Upper lobe of right lung (tissue), 1 donor: ENCODE measurements around the gene MID1. TPM values are rescaled to one million over a fixed set of nuclear protein-coding genes. Genes with fewer than 3 reads are reported as not detected.

Experiments used
- ATAC-seq: fragments of 200-7000 bp; cut with Tn5 transposase; one replicate; pipeline ENCODE4 v1.9.1; 2020; ENCODE audit warnings: mild to moderate bottlenecking, moderate library complexity
- DNase-seq: peaks from one replicate; pipeline ENCODE4 v3.0.0-alpha.2; 2020
- H3K27ac ChIP-seq: fragments of 200-600 bp; one replicate; pipeline ENCODE4 v1.8.0; 2022
- H3K27me3 ChIP-seq: fragments of 200-600 bp; one replicate; pipeline ENCODE4 v1.8.0; 2022; ENCODE audit warnings: mild to moderate bottlenecking
- H3K36me3 ChIP-seq: fragments of 200-600 bp; one replicate; pipeline ENCODE4 v1.8.0; 2022
- H3K4me1 ChIP-seq: fragments of 200-600 bp; one replicate; pipeline ENCODE4 v1.8.0; 2022
- H3K4me3 ChIP-seq: fragments of 200-600 bp; one replicate; pipeline ENCODE4 v1.8.0; 2022; ENCODE audit warnings: mild to moderate bottlenecking
- H3K9me3 ChIP-seq: fragments of 200-600 bp; one replicate; pipeline ENCODE4 v1.8.0; 2022
- CTCF ChIP-seq: fragments of 200-600 bp; IDR thresholded peaks from one replicate; pipeline ENCODE4 v1.8.0; 2022; ENCODE audit warnings: antibody characterized with exemption
- intact Hi-C: fragments of 100-400 bp; cut with DNase I; formaldehyde crosslinking; loops from one replicate; pipeline ENCODE4 v1.11.0; 2022
- total RNA-seq: library from RNA; stranded (reverse); fragmentation: NEBNext Ultra II Directional; extraction: Animal tissue kit (Norgen Biotek cat#: 25700); gene quantifications from one replicate; pipeline ENCODE4 v1.2.1, GENCODE V29; 2021
- donor health status: DM: no; HTN: yes; CAD: no; lungs with severe emphysema.

MID1 gene
- total RNA-seq, 1 donor from 2014 or later, result 24.5 TPM

- Histone ChIP-seq H3K9me3 (no peaks in the 10 kb centered on the region), H3K4me3 (no peak overlapping the region), H3K36me3 (no peaks in the 10 kb centered on the region), H3K4me1 (no peaks in the 10 kb centered on the region), H3K27ac (no peak overlapping the region), H3K27me3 (no peaks in the 10 kb centered on the region)
- no peak for TF ChIP-seq CTCF
- no peak for DNase-seq
- no peak for ATAC-seq
- intact Hi-C loops, result no loop called here
Measured at GRCh38 chrX:10526451-10526850, 93.9 kb downstream of the MID1 start.

- H3K4me1 ChIP-seq, result no peaks in the 10 kb centered on the region
- no peak overlapping the region for H3K4me3 ChIP-seq
- intact Hi-C loops, result no loop called here
- no peaks in the 10 kb centered on the region for H3K27me3 ChIP-seq
- H3K27ac ChIP-seq, result no peak overlapping the region
- ATAC-seq (no peak), DNase-seq (no peak)
- H3K36me3 ChIP-seq, result no peaks in the 10 kb centered on the region
- TF ChIP-seq CTCF, result no peak
- H3K9me3 ChIP-seq, result no peaks in the 10 kb centered on the region
Measured at GRCh38 chrX:10525381-10526120, 94.8 kb downstream of the MID1 start.

- no peaks in the 10 kb centered on the region for H3K4me1 ChIP-seq
- H3K27ac ChIP-seq, result no peak overlapping the region
- H3K4me3 ChIP-seq, result no peak overlapping the region
- no peaks in the 10 kb centered on the region for H3K27me3 ChIP-seq
- intact Hi-C loops, result no loop called here
- TF ChIP-seq CTCF, result no peak
- ATAC-seq (no peak), DNase-seq (no peak)
- H3K36me3 ChIP-seq, result no peaks in the 10 kb centered on the region
- H3K9me3 ChIP-seq, result no peaks in the 10 kb centered on the region
Measured at GRCh38 chrX:10524578-10524977, 95.8 kb downstream of the MID1 start.

GRCh38 chrX:10519761-10520160 lies 100.6 kb downstream of the MID1 start:
- no peak for TF ChIP-seq CTCF
- no peak for DNase-seq
- H3K4me3 ChIP-seq, result no peak overlapping the region
- H3K4me1 ChIP-seq, result peaks cover 4% of the 10 kb centered on the region
- no peak overlapping the region for H3K27ac ChIP-seq
- no peaks in the 10 kb centered on the region for H3K27me3 ChIP-seq
- no peaks in the 10 kb centered on the region for H3K9me3 ChIP-seq
- intact Hi-C loops, result no loop called here
- no peaks in the 10 kb centered on the region for H3K36me3 ChIP-seq
- no peak for ATAC-seq

GRCh38 chrX:10519278-10519677 lies 101.1 kb downstream of the MID1 start:
- Histone ChIP-seq H3K4me3 (no peak overlapping the region), H3K4me1 (peaks cover 4% of the 10 kb centered on the region), H3K27me3 (no peaks in the 10 kb centered on the region), H3K27ac (no peak overlapping the region), H3K36me3 (no peaks in the 10 kb centered on the region), H3K9me3 (no peaks in the 10 kb centered on the region)
- ATAC-seq (no peak), DNase-seq (no peak)
- intact Hi-C loops, result no loop called here
- TF ChIP-seq CTCF, result no peak

GRCh38 chrX:10518073-10518472 lies 102.3 kb downstream of the MID1 start:
- Histone ChIP-seq H3K4me1 (peaks cover 4% of the 10 kb centered on the region), H3K9me3 (no peaks in the 10 kb centered on the region), H3K4me3 (no peak overlapping the region), H3K36me3 (no peaks in the 10 kb centered on the region), H3K27ac (no peak overlapping the region), H3K27me3 (no peaks in the 10 kb centered on the region)
- ATAC-seq (no peak), DNase-seq (no peak)
- no peak for TF ChIP-seq CTCF
- intact Hi-C loops, result no loop called here
